ENCODE measurements around the gene ACOT6.
"Not testable (repeated sequence)": the region's sequence is repeated elsewhere in the genome, so short reads cannot be mapped to it uniquely, and the experiment has no call there.

The ACOT6 gene

GRCh38 chr14:73633116-73634010 lies 21.0 kb downstream of the ACOT6 start:
- peak; percentile 92 for TF ChIP-seq CTCF (IDR thresholded peaks at IDR 0.05)
- Histone ChIP-seq H3K4me1 (peaks cover 2% of the 10 kb centered on the region), H3K79me2 (peaks cover 2% of the 10 kb centered on the region), H3K27me3 (ENCODE audit: control insufficient read depth, insufficient read depth, low read length) (no peaks in the 10 kb centered on the region), H3K4me3 (ENCODE audit: low read depth, low read length) (peak overlapping the region; percentile 43), H3K9me3 (ENCODE audit: control insufficient read depth, low read length) (no peaks in the 10 kb centered on the region), H3K9ac (no peak overlapping the region), H3K36me3 (ENCODE audit: control insufficient read depth, insufficient read depth, low read length) (no peaks in the 10 kb centered on the region), H3K4me2 (ENCODE audit: low read length) (peak overlapping the region; percentile 82), H3K27ac (peak overlapping the region; percentile 22), H2AFZ (peak overlapping the region; percentile 94)

- H3K27ac ChIP-seq: peak overlapping the region; percentile 22
- H2AFZ ChIP-seq: peak overlapping the region; percentile 94
- H3K4me1 ChIP-seq: peaks cover 2% of the 10 kb centered on the region
- H3K27me3 ChIP-seq (ENCODE audit: control insufficient read depth, insufficient read depth, low read length): no peaks in the 10 kb centered on the region
- no peaks in the 10 kb centered on the region for H3K9me3 ChIP-seq (ENCODE audit: control insufficient read depth, low read length)
- peaks cover 2% of the 10 kb centered on the region for H3K79me2 ChIP-seq
- no peaks in the 10 kb centered on the region for H3K36me3 ChIP-seq (ENCODE audit: control insufficient read depth, insufficient read depth, low read length)
- no peak for TF ChIP-seq CTCF (IDR thresholded peaks at IDR 0.05)
- no peak overlapping the region for H3K9ac ChIP-seq
- H3K4me3 ChIP-seq (ENCODE audit: low read depth, low read length): peak overlapping the region; percentile 43
- peak overlapping the region; percentile 82 for H3K4me2 ChIP-seq (ENCODE audit: low read length)
Observed at GRCh38 chr14:73634011-73634833, 21.9 kb downstream of the ACOT6 start.

- not testable (repeated sequence) for H3K4me3 ChIP-seq (ENCODE audit: low read depth, low read length); H3K27me3 ChIP-seq (ENCODE audit: control insufficient read depth, insufficient read depth, low read length)
Observed at GRCh38 chr14:73636355-73636754, 24.0 kb downstream of the ACOT6 start.

GRCh38 chr14:73637830-73638229 lies 25.5 kb downstream of the ACOT6 start:
- Histone ChIP-seq H3K4me3 (ENCODE audit: low read depth, low read length) (no peak overlapping the region), H3K27ac (no peak overlapping the region), H3K27me3 (ENCODE audit: control insufficient read depth, insufficient read depth, low read length) (no peaks in the 10 kb centered on the region), H2AFZ (no peak overlapping the region), H3K9me3 (ENCODE audit: control insufficient read depth, low read length) (no peaks in the 10 kb centered on the region), H3K9ac (no peak overlapping the region), H3K4me1 (peaks cover 2% of the 10 kb centered on the region), H3K4me2 (ENCODE audit: low read length) (no peak overlapping the region), H3K36me3 (ENCODE audit: control insufficient read depth, insufficient read depth, low read length) (no peaks in the 10 kb centered on the region), H3K79me2 (no peaks in the 10 kb centered on the region)
- no peak for TF ChIP-seq CTCF (IDR thresholded peaks at IDR 0.05)

More at GRCh38 chr14:73636355-73636754, 24.0 kb downstream of the ACOT6 start:
- not testable (repeated sequence) for H3K36me3 ChIP-seq (ENCODE audit: control insufficient read depth, insufficient read depth, low read length); H3K27ac ChIP-seq; H3K79me2 ChIP-seq; H3K4me1 ChIP-seq; H2AFZ ChIP-seq; H3K9me3 ChIP-seq (ENCODE audit: control insufficient read depth, low read length); H3K9ac ChIP-seq; H3K4me2 ChIP-seq (ENCODE audit: low read length)

- Histone ChIP-seq H3K9ac (no peak overlapping the region), H3K4me3 (ENCODE audit: low read depth, low read length) (no peak overlapping the region), H3K27me3 (ENCODE audit: control insufficient read depth, insufficient read depth, low read length) (no peaks in the 10 kb centered on the region), H3K4me2 (ENCODE audit: low read length) (no peak overlapping the region), H3K36me3 (ENCODE audit: control insufficient read depth, insufficient read depth, low read length) (no peaks in the 10 kb centered on the region), H3K4me1 (no peaks in the 10 kb centered on the region), H3K27ac (no peak overlapping the region), H3K79me2 (peaks cover 11% of the 10 kb centered on the region), H3K9me3 (ENCODE audit: control insufficient read depth, low read length) (no peaks in the 10 kb centered on the region), H2AFZ (no peak overlapping the region)
- TF ChIP-seq CTCF (IDR thresholded peaks at IDR 0.05): no peak
Observed at GRCh38 chr14:73640796-73641365, 28.6 kb downstream of the ACOT6 start.
